Subcutaneous adipose tissue (tissue), 4 donors: Measurements from ENCODE around the gene RASA3. TPM values are rescaled to one million over a fixed set of nuclear protein-coding genes. Genes with fewer than 3 reads are reported as not detected.

ENCODE experiments used
- CTCF ChIP-seq: fragments of 450-650 bp; IDR thresholded peaks from one replicate; pipeline ENCODE4 v1.5.1; 2016; ENCODE audit warnings: low read depth, mild to moderate bottlenecking, control low read depth, antibody characterized with exemption, moderate library complexity
- total RNA-seq, 4 donors: library from RNA; depleted of rRNA; stranded (reverse); fragments of >200 nt; gene quantifications; one replicate each; pipeline ENCODE4 v1.1.0, GENCODE V29; 2016

The RASA3 gene
- total RNA-seq, 4 donors from 2014 or later, result 36.9 to 70.1 (median 46.3) TPM

GRCh38 chr13:114027046-114027715, 105.2 kb downstream of the RASA3 start:
- TF ChIP-seq CTCF, result no peak

DNA sequence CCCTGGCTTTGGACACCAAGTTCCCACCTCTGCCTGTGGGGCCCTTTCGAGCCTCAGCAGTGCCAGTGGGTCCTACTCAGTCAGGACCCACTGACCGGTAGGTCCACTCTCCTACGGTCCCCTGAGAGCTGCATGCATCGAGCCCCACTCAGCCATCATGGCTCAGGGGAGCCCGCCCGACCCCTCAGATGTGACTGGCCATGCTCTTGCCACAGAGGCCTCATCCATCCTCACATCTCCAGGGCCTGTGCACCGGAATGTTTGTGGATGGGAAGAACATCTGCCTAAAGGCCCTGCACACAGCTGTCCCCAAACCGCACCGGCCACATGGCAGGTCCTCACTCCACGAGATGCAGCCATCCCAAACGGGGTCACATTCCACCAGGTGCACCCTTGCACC, 105.9 kb downstream of the RASA3 start:
- TF ChIP-seq CTCF, result no peak

DNA sequence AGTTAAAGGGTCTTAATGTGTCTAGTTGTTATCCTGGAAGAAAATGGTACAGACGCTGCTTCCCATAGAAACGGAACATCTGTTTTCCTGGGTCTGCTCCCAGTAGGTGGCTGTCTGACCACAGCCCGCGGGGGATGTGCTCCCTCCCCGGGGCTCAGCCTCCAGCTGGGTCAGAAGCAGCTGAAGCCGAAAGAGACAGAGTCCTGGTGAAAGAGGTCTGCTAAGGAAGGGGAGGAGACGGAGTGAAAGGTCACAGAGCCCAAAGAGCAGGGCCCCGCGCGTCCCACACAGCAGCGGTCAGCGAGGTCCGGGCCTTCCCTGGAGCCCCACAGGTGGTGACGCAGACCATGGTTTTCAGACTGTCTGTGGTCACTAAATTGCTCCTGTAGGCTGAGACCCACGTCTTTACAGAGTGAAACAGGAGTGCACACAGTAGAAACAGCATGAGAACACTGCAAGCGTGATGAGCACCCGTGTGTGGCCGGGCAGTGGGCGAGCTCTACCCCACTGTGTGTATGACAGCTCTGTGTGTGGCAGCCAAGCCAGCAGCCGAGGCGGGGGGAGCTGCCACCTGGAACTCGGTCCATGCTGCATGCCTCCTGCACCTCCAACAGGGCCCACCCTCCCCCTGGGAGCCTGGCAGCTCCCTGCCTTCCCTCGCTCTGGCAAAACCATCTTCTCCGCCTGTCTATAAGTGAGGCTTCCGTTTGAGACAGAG, 106.5 kb downstream of the RASA3 start:
- no peak for TF ChIP-seq CTCF

- no peak for TF ChIP-seq CTCF
Observed at GRCh38 chr13:114025405-114025713, 107.1 kb downstream of the RASA3 start.

DNA sequence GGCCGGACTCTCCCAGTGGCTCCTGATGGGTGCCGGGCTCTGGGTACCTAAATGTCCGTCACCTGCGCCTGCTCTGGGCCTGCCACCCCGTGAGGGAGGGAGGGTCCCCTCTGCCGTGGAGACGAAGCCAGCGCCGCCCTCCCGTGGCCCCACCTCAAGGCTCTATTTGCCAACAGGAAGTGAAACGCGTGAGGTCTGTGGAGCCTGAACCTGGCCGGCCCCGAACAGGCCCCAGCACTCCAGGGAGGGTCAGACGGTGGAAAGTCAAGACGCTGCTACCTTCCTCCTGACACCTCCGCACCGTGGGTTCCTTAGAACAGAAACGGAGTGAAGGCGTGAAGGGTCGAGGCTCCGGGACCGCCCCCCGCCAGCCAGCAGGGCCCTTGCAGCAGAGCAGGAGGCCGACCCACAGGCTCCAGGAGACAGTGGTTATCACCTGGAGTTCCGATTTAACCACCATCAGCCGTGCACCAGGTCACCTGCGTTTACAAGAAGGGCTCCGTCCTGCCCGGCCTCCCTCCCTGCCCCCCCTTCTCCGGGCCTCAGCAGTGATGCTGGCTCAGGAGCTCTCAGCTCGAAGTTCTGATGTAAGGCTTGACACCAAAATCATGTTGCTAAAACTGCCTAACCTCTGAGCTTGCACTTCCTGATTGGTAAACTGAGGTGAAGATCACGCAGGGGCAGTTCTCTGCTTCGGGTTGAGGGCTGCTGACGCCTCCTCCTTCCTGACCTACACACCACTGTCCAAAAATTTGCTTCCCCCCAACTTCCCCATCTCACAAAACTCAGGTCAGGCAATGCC, 107.6 kb downstream of the RASA3 start:
- TF ChIP-seq CTCF, result no peak

GRCh38 chr13:114023716-114024602, 108.5 kb downstream of the RASA3 start:
- no peak for TF ChIP-seq CTCF
